HepG2 (cell line): Measurements from ENCODE around the gene EEFSEC. TPM values are rescaled to one million over a fixed set of nuclear protein-coding genes. Genes with fewer than 3 reads are reported as not detected.

Source experiments
- ASH2L ChIP-seq: fragments of 300-600, 200-600 bp; sonication (generic); IDR thresholded peaks from 2 replicates; pipeline ENCODE4 v1.7.0; 2017; ENCODE audit warnings: low read depth, mild to moderate bottlenecking, moderate library complexity, mixed read lengths, low read length; ENCODE audit not compliant: insufficient read length
- FOXO4 ChIP-seq: sonication (generic); formaldehyde crosslinking; conservative IDR thresholded peaks from 2 replicates; pipeline ENCODE4 v1.8.1; 2023; ENCODE audit warnings: missing genetic modification reagents
- HMGXB3 ChIP-seq: sonication (generic); formaldehyde crosslinking; IDR thresholded peaks from 2 replicates; pipeline ENCODE4 v1.4.0; 2020; ENCODE audit warnings: missing genetic modification reagents, borderline replicate concordance
- HNRNPK ChIP-seq: fragments of 200-400 bp; formaldehyde crosslinking; IDR thresholded peaks from 2 replicates; pipeline ENCODE4 v1.6.1; 2018; ENCODE audit warnings: low read length, low read depth, moderate library complexity, mild to moderate bottlenecking; ENCODE audit not compliant: poor library complexity, severe bottlenecking
- KLF12 ChIP-seq: sonication (generic); formaldehyde crosslinking; IDR thresholded peaks from 2 replicates; pipeline ENCODE4 v1.4.0; 2020; ENCODE audit warnings: missing genetic modification reagents, borderline replicate concordance
- NFYB ChIP-seq: sonication (generic); formaldehyde crosslinking; IDR thresholded peaks from 2 replicates; pipeline ENCODE4 v1.4.0; 2020; ENCODE audit warnings: missing genetic modification reagents
- NPAS2 ChIP-seq: sonication (generic); formaldehyde crosslinking; IDR thresholded peaks from 2 replicates; pipeline ENCODE4 v1.8.0; 2022; ENCODE audit warnings: mild to moderate bottlenecking, missing genetic modification reagents, borderline replicate concordance
- PBX3 ChIP-seq: sonication (generic); formaldehyde crosslinking; IDR thresholded peaks from 2 replicates; pipeline ENCODE4 v1.8.1; 2023; ENCODE audit warnings: missing genetic modification reagents, inconsistent platforms, borderline replicate concordance
- PRPF4 ChIP-seq: fragments of 200-400 bp; formaldehyde crosslinking; IDR thresholded peaks from 2 replicates; pipeline ENCODE4 v1.6.1; 2016; ENCODE audit warnings: low read length, low read depth; ENCODE audit not compliant: poor library complexity, severe bottlenecking
- TRAFD1 ChIP-seq: sonication (generic); formaldehyde crosslinking; IDR thresholded peaks from 2 replicates; pipeline ENCODE4 v1.5.1; 2020; ENCODE audit warnings: missing genetic modification reagents, mild to moderate bottlenecking, borderline replicate concordance
- ZGPAT ChIP-seq: IDR thresholded peaks from 2 replicates; pipeline ENCODE4 v1.6.1; 2016; ENCODE audit warnings: mild to moderate bottlenecking
- ZNF382 ChIP-seq: sonication (generic); formaldehyde crosslinking; IDR thresholded peaks from 2 replicates; pipeline ENCODE4 v1.5.0; 2020; ENCODE audit warnings: missing genetic modification reagents, mild to moderate bottlenecking, borderline replicate concordance
- ZNF430 ChIP-seq: sonication (generic); formaldehyde crosslinking; IDR thresholded peaks from 2 replicates; pipeline ENCODE4 v1.9.0; 2021; ENCODE audit warnings: mild to moderate bottlenecking, missing genetic modification reagents
- ZNF570 ChIP-seq: sonication (generic); formaldehyde crosslinking; IDR thresholded peaks from 2 replicates; pipeline ENCODE4 v1.4.0; 2020; ENCODE audit warnings: mild to moderate bottlenecking, missing genetic modification reagents, borderline replicate concordance
- ZNF605 ChIP-seq: sonication (generic); formaldehyde crosslinking; IDR thresholded peaks from 2 replicates; pipeline ENCODE4 v1.8.0; 2022; ENCODE audit warnings: mild to moderate bottlenecking, missing genetic modification reagents
- polyA plus RNA-seq, 8 experiments: library from polyadenylated mRNA; depleted of rRNA in 3 of 8; stranded (reverse) in 7 of 8; unstranded in 1 of 8; fragments of >200 nt; fragmentation: Illumina TruSeq in 4 of 8; extraction: Trizol in 4 of 8; gene quantifications; 2 replicates each; pipeline versions ENCODE4 v1.2.1 to v1.2.3, GENCODE V29; 2011 to 2016; ENCODE audit warnings: low read depth in 4 of 8, missing spikeins in 1 of 8, mixed read lengths in 1 of 8; ENCODE audit not compliant: insufficient read depth in 1 of 8
- total RNA-seq, 5 experiments: library from RNA; depleted of rRNA; stranded (reverse); fragments of >200 nt; fragmentation: Illumina TruSeq; extraction: Trizol; gene quantifications; 2 replicates each; pipeline ENCODE4 v1.2.3, GENCODE V29; 2016; ENCODE audit warnings: low read depth in 1 of 5

Gene EEFSEC
- total and polyA plus RNA-seq, 2 of the 13 experiments (the other 11 are each of a cell fraction or from before 2014, with no cell fraction given), result 6.4 to 24.2 TPM

GRCh38 chr3:128152419-128153155, 694 bp upstream of the EEFSEC start (continued):
- TF ChIP-seq PBX3 (CRISPR knock-in tag) (no peak), NFYB (peak; percentile 73), HNRNPK (peak; percentile 62), ZNF382 (CRISPR knock-in tag) (no peak), HMGXB3 (CRISPR knock-in tag) (peak; percentile 75; the same call in 1 of the 2 replicates), ZNF570 (no peak), ASH2L (no peak), NPAS2 (CRISPR knock-in tag) (no peak), ZNF430 (CRISPR knock-in tag) (no peak), TRAFD1 (CRISPR knock-in tag) (0 out of 2 replicates have a peak, but pooled peaks have one; percentile 27), FOXO4 (CRISPR knock-in tag) (no peak), PRPF4 (peak; percentile 70), KLF12 (no peak), ZGPAT (CRISPR knock-in tag) (no peak), ZNF605 (no peak)
